HG02571 (cell line): ENCODE results near the gene POP4.
"Not testable (repeated sequence)": the region's sequence is repeated elsewhere in the genome, so short reads cannot be mapped to it uniquely, and the experiment has no call there.

Source experiments
- ATAC-seq: cut with Tn5 transposase; IDR thresholded peaks from one replicate; pipeline ENCODE4 v1.9.1; 2021; ENCODE audit warnings: mild to moderate bottlenecking, moderate library complexity; ENCODE audit not compliant: unreplicated experiment

Gene POP4

DNA sequence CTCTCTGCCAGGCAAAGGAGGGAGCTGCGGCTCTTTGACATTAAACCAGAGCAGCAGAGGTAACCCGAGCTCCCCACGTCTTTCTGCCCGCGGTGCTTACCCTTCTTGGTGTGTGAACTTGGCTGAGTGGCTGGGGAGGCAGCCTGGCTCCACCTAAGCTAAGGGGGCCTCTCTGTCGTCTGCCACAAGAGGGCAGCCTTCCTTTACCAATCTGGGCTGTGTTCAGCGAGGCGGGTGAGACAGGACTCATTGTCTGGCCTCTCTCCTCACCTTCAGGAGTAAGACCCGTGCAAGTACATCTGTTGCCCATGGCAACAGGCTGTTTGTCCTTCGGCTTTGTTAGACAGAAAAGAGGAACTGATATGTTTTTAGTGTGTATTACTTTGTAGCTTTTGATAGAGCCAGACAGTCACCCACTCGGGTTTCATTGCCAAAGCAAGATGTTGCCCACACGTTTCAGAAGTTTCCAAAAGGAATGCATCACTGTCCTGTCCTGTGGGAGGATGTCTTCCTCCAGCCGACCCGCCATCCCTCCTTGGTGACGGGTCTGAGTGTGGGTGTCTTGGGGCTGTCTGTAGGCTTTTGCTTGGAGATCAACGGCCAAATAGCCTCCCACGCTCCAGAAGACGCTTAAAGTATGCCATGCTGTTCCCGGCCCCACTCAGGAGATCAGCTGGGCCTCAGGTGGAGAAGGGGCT lies 4.6 kb downstream of the POP4 start:
- peak; percentile 57 for ATAC-seq

GRCh38 chr19:29612121-29612520 lies 6.0 kb downstream of the POP4 start:
- no peak for ATAC-seq

- no peak for ATAC-seq
Observed at GRCh38 chr19:29612801-29613595, 6.9 kb downstream of the POP4 start.

- ATAC-seq: no peak
Observed at GRCh38 chr19:29614046-29614445, 8.0 kb downstream of the POP4 start.

DNA sequence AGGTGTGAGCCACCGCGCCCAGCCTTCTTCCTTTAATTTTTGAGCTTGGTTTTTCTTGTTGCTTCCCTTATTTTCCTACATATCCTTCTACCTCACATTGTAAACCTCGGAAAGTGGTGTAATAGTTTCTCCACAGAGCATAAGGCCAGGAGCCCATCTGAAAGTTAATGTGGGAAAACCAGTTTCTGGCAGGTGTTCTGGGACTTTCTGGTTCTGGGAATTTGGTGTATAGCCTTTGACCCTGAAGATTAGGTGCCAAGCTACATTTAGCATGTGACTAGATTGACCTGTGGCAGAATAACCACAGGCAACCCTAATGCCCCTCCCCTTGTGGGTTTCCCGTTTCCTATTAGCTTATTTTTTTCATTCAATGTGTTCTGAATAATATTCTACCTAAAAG lies 8.7 kb downstream of the POP4 start:
- ATAC-seq: no peak

DNA sequence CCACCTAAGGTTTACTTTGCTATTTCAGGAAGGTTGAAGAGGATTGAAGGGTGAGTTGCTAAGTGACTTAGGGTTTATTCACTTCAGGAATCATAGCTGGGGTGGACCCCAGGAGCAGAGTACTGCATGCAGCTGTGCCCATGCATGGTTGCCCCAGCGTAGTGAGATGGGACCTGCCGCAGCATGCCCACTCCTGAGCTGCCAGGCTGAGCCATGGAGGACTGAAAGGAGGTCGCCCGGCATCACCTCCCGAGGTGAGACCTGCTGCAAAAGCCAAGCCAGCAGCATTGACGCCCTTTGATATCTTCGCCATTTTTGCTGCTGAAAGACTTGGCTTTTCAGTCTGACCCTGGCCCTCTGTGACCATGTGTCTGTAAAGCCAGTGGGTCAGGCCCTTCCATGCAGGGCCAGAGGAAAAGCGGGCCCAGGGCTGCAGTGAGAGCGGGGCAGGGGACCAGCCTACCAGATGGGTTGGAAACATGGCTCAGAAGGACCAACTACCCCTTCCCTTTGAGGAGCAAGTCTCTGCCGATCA lies 9.9 kb downstream of the POP4 start:
- ATAC-seq: no peak

- ATAC-seq: no peak
Observed at GRCh38 chr19:29616541-29616940, 10.5 kb downstream of the POP4 start.

GRCh38 chr19:29617366-29618266 lies 11.5 kb downstream of the POP4 start:
- ATAC-seq: no peak

- no peak for ATAC-seq
Observed at GRCh38 chr19:29618434-29618833, 12.4 kb downstream of the POP4 start.

- ATAC-seq: no peak
Observed at GRCh38 chr19:29618871-29619270, 12.8 kb downstream of the POP4 start.

DNA sequence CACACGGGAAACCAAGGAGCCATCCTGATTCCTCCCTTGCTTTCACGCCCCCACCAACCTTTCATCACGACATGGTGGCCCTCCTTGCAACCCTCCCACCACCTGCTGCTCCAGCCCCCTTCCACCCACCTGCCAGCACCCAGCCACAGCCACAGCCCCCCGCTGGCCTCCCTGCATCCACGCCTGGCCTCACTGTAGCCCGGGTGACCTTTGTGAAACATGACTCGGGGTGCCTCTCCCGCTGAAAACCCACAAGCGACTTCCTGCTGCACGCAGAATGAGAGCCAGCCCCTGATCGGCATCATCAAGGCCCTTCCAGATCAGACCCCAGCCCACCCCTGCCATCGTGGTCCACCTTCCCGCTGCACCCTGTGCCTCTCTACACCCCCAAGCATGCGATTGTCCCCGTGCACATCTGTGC lies 14.9 kb downstream of the POP4 start:
- no peak for ATAC-seq

DNA sequence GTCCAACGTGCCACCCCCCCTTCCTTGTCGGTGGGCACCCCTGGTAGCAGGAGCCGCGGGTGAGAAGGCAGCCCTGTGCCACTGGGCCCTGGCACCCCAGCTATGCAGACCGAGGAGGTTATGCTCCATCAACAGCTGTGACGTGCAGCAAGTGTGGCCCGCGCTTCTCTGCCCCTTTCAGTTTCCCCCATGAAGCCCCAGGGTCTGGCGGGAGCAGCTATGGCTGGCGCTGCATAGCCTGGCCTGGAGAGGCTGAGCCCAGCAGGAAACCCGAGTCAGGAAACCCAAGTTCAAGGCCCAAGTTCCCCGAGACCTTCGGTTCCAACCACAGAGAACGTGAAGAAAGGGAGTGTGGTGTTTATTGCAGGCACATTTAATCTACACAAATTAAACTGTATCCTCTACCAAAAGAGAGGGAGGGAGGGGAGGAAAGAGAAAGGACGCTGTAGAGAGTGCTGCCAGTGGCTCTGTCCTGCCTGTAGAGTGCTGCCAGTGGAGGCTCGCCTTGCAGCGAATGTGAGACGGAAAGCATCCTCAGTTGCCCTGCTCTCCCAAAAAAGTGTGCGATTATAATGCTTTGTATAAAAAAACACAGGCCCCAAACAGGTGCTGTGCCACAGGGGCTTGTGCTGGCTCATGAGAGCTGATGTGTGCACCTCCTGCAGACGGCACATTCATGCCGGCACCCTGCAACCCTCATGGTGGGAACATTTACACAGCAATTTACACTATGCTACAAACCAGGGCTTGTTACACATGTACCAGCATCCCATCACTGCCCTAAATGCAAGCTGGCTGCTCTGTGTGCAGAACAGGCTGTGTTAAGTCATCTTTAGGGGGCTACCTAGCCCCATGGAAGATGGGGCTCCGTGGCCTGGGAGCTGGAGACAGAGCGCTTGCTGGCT lies 16.3 kb downstream of the POP4 start:
- peak; percentile 47 for ATAC-seq

DNA sequence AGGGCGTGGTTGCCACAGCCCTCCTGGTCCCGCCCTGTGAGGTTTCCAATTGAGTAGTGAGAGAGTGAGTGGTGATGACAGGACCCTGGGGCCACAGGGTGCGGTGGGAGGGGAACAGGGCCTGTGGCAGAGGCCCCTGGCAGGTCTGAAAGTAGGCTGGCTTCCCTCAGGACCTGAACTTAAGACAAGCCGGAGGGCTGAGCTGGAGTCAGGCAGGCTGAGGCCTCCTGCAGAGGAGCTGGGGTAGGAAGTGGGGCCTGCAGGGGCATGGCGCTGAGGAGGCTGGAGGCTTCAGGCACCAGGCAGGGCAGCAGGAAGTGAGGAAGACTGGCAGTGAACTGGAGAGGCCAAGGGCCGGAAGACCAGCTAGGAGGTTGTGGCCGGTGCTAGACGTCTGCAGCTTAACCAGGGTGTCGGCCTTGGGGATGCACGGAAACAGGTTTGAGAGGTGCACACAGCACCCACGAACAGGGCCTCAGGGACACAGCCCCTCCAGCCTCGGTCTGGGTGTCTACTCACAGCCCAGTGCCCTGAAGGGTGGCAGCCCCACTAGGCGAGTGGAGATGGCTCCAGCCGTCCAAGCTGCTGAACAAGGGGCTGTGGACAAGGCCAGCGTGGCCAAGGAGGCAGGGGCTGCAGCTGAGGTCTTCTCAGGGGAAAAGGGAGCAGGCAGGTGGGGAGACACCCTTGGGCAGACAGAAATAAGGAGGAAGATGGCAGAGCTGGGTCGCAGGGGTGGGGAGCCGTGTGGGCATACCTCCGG lies 17.8 kb downstream of the POP4 start:
- ATAC-seq: no peak

GRCh38 chr19:29624489-29625185 lies 18.6 kb downstream of the POP4 start:
- ATAC-seq: no peak

DNA sequence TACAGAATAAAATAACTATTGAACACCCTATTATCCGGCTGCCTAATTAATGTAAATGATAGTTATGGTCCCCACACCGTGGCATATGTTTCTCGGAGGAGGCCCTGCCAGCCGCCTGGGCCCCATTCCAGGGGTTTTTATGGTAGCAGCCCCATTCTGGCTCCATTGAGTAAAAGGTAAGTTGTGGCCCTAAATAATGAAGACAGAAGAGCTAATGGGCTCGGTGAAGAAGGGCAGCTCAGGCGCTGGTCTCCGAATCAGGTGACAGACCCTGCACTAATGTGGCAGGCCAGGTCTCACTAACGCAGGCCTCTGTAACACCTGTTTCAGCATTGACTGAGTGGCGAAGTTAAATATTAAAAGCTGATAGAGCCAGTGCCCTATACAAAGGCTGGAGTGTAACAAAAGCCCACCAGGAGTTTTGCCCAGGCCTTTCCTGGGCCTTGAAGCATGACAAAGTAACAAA lies 19.1 kb downstream of the POP4 start:
- no peak for ATAC-seq

DNA sequence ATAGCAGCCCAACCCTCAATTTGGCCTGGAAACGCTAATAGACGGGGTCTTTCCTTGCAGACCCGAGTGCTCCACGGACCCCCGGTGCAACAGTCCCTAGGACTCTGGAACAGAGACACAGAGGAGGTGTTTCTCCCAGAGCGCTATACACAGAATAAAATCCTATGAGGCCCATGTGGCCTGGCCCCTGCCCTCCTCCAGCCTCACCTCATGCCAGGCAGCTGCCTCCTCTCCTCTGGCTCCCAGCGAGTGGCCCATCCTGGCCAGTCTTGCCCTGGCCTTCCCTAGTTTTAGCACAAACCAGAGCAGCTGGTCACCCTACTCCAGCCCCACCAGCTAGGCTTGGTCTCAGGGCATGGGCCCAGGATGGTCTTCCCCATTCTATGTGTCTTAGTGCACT lies 20.3 kb downstream of the POP4 start:
- ATAC-seq: no peak

DNA sequence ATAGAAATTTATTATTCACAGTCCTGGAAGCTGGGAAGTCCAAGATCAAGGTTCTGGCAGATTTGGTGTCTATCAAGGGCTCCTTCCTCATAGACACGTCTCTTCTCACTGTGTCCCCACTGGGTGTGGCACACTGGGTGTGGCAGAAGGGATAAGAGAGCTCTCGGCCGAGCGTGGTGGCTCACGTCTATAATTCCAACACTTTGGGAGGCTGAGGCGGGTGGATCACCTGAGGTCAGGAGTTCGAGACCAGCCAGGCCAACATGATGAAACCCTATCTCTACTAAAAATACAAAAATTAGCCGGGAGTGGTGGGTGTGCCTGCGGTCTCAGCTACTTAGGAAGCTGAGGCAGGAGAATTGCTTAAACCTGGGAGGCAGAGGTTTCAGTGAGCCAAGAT lies 20.7 kb downstream of the POP4 start:
- ATAC-seq: not testable (repeated sequence)

- no peak for ATAC-seq
Observed at GRCh38 chr19:29628661-29629385, 22.7 kb downstream of the POP4 start.
